ENCODE results near the gene PACSIN2.
"Not testable (repeated sequence)": the region's sequence is repeated elsewhere in the genome, so short reads cannot be mapped to it uniquely, and the experiment has no call there.

PACSIN2 gene

DNA sequence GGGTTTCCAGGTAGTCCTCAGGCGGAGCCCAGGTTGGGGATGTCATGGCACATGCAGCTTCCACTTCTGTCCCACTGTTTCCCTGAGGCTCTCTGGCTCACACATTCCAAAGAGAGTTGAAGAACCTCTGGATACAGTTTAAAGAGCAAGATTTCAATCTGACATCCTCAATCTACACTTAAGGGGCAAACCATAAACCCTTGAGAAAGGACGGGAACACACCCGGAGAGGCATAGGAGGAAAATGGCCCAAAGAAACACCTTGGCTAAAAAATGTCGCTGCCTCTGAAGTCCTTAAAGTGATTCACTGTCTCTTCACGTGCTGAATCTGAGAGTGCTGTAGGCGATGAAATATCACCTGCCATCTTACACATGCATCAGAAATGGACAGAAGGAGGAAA lies 87.0 kb downstream of the PACSIN2 start:
- no peak for DNase-seq (ENCODE audit: low read depth)
- TF ChIP-seq, protein P1, sequence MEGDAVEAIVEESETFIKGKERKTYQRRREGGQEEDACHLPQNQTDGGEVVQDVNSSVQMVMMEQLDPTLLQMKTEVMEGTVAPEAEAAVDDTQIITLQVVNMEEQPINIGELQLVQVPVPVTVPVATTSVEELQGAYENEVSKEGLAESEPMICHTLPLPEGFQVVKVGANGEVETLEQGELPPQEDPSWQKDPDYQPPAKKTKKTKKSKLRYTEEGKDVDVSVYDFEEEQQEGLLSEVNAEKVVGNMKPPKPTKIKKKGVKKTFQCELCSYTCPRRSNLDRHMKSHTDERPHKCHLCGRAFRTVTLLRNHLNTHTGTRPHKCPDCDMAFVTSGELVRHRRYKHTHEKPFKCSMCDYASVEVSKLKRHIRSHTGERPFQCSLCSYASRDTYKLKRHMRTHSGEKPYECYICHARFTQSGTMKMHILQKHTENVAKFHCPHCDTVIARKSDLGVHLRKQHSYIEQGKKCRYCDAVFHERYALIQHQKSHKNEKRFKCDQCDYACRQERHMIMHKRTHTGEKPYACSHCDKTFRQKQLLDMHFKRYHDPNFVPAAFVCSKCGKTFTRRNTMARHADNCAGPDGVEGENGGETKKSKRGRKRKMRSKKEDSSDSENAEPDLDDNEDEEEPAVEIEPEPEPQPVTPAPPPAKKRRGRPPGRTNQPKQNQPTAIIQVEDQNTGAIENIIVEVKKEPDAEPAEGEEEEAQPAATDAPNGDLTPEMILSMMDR (IDR thresholded peaks at IDR 0.05; ENCODE audit: low read depth, low read length, missing control alignments), result no peak
- no peak overlapping the region for H3K4me3 ChIP-seq (ENCODE audit: low read depth, low read length)

DNA sequence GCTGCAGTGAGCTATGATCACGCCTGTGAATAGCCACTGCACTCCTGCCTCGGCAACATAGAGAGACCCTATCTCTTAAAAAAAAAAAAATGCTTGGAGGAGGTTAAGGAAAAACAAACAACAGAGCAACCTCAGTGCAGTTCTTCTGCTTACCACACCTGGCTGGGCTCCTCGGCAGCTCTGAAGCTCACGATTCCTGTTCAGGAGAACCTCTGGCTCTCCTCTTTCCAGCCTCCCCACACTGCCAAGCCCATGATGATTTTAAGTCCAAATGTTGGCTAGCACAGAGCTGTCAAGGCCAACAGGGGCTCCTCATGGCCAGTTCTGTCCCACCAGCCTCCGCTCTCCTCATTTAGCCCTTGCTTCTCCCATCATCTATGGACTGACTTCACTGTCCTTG lies 88.2 kb downstream of the PACSIN2 start:
- DNase-seq (ENCODE audit: low read depth), result no peak
- H3K4me3 ChIP-seq (ENCODE audit: low read depth, low read length), result no peak overlapping the region
- TF ChIP-seq, protein P1 (IDR thresholded peaks at IDR 0.05; ENCODE audit: low read depth, low read length, missing control alignments), result no peak

GRCh38 chr22:42926104-42926503 lies 88.8 kb downstream of the PACSIN2 start:
- no peak for DNase-seq (ENCODE audit: low read depth)
- H3K4me3 ChIP-seq (ENCODE audit: low read depth, low read length), result no peak overlapping the region
- TF ChIP-seq, protein P1 (IDR thresholded peaks at IDR 0.05; ENCODE audit: low read depth, low read length, missing control alignments), result no peak

GRCh38 chr22:42925598-42925997 lies 89.4 kb downstream of the PACSIN2 start:
- DNase-seq (ENCODE audit: low read depth), result no peak
- no peak overlapping the region for H3K4me3 ChIP-seq (ENCODE audit: low read depth, low read length)
- TF ChIP-seq, protein P1 (IDR thresholded peaks at IDR 0.05; ENCODE audit: low read depth, low read length, missing control alignments), result no peak

- not testable (repeated sequence) for DNase-seq (ENCODE audit: low read depth); H3K4me3 ChIP-seq (ENCODE audit: low read depth, low read length)
Observed at GRCh38 chr22:42925031-42925430, 89.9 kb downstream of the PACSIN2 start.

- TF ChIP-seq, protein P1 (IDR thresholded peaks at IDR 0.05; ENCODE audit: low read depth, low read length, missing control alignments), result no peak
- DNase-seq (ENCODE audit: low read depth), result no peak
- H3K4me3 ChIP-seq (ENCODE audit: low read depth, low read length), result no peak overlapping the region
Observed at GRCh38 chr22:42924436-42924835, 90.5 kb downstream of the PACSIN2 start.

DNA sequence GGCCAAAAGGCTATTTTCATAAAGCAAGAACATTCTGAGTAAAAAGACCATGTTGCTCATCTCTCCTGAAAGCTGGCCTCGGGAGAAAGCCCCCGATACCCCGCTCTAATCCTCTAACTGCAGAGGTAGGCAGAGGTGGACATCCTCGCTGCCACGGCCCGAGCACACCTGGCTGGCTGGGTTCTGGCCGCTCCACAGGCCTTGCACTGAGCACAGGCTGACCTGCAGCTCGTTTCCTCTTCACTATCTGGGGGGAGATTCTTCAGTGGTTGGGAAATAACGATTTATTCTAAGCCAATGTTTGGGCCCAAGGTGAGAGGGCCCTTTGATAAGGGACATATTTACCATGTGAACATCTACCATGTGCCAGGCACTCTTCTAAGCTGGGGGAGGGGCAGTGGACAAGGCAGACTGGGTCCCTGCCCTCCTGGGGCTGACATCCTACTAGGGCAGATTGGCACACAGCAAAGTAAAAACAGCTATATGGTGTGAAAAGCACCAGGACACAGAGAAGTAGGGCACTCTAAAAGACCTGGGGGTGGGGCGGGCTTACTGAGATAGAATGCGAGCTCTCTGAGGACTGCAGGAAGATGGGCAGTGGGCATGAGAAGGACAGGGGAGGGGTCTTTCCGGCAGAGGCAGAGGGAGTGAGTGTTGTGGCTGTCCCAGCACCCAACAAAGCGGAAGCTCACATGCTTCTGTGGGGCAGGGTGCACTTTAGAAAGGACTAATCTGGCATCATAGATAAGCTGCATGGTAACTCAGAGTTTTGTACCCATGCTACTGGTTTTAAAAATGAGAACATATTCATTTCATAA lies 92.4 kb downstream of the PACSIN2 start:
- no peak for DNase-seq (ENCODE audit: low read depth)
- TF ChIP-seq, protein P1 (IDR thresholded peaks at IDR 0.05; ENCODE audit: low read depth, low read length, missing control alignments), result no peak
- no peak overlapping the region for H3K4me3 ChIP-seq (ENCODE audit: low read depth, low read length)

All from GM12864 (cell line).